ENCODE measurements around the gene STK32B. TPM values are rescaled to one million over a fixed set of nuclear protein-coding genes. Genes with fewer than 3 reads are reported as not detected.

STK32B gene
- total and polyA plus RNA-seq, 2 donors (not counting 3 experiments of a cell fraction or from before 2014, with no cell fraction given) = 5.6 to 7.8 TPM

DNA sequence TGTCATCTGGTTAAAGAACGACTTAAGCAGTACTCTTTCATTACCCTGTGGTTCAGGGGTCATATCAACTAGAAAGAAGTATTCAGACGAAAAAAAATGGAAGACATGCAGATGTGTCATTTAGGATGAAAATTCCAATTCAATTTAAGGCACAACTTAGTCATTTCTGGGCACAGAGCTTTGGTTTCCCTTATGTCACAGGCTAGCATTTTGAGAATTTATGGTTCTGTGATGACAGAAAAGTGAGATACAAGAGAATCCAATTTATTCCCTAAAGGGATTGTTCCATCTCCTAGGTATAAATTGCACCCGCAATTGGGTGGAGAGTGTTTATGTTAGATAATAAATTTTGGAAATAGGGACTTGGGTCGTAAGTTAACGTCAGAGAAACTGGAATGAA, 306.6 kb downstream of the STK32B start:
- no TSS peak for BruUV-seq (replicated peaks)
- no peak for TF ChIP-seq FOS (IDR thresholded peaks at IDR 0.05; ENCODE audit: borderline replicate concordance, insufficient read depth, low read length)
- no peak for TF ChIP-seq GATA2 (IDR thresholded peaks at IDR 0.05; ENCODE audit: insufficient read depth, insufficient read length, low read depth, low read length)
- TF ChIP-seq POLR2A (IDR thresholded peaks at IDR 0.05; ENCODE audit: low read depth, low read length) = no peak
- TF ChIP-seq MAX (IDR thresholded peaks at IDR 0.05; ENCODE audit: insufficient read depth, insufficient read length) = no peak
- no peak for TF ChIP-seq JUN (IDR thresholded peaks at IDR 0.05; ENCODE audit: borderline replicate concordance, insufficient read depth, insufficient read length, low read depth)
- TF ChIP-seq POLR2AphosphoS5 (IDR thresholded peaks at IDR 0.05; ENCODE audit: insufficient read depth, low read depth, low read length) = no peak
- no peak for TF ChIP-seq MYC (IDR thresholded peaks at IDR 0.05; ENCODE audit: low read depth, low read length)
- no peak for TF ChIP-seq CTCF (IDR thresholded peaks at IDR 0.05; ENCODE audit: extremely low read depth in 1 of 2, insufficient read depth in 1 of 2, low read depth in 1 of 2, low read length in 2 of 2)
- no peak for TF ChIP-seq EZH2 (IDR thresholded peaks at IDR 0.05; ENCODE audit: borderline replicate concordance, low read depth, low read length, severe bottlenecking)
- Histone ChIP-seq H3K9me3 (replicated peaks; ENCODE audit: control insufficient read depth, insufficient read depth, low read length) (no peaks in the 10 kb centered on the region), H3K9ac (replicated peaks; ENCODE audit: extremely low read depth, insufficient read depth, low read length) (no peak overlapping the region), H3K4me3 (replicated peaks in 1 of 3; ENCODE audit: insufficient read depth in 1 of 3, low read depth in 1 of 3, low read length in 3 of 3) (no peak overlapping the region), H2AFZ (ENCODE audit: low read depth, low read length) (no peak overlapping the region), H4K20me1 (replicated peaks; ENCODE audit: control insufficient read depth, extremely low read depth, insufficient read depth, low read length) (no peaks in the 10 kb centered on the region), H3K27ac (ENCODE audit: insufficient read depth, low read depth, low read length) (no peak overlapping the region), H3K79me2 (ENCODE audit: control insufficient read depth, insufficient read depth, low read length) (no peaks in the 10 kb centered on the region), H3K36me3 (ENCODE audit: control insufficient read depth in 2 of 2, extremely low read depth in 1 of 2, insufficient read depth in 2 of 2, low read length in 2 of 2) (no peaks in the 10 kb centered on the region), H3K9me1 (replicated peaks; ENCODE audit: control insufficient read depth, extremely low read depth, insufficient read depth, low read length) (no peaks in the 10 kb centered on the region), H3K4me2 (ENCODE audit: insufficient read depth, low read length) (no peak overlapping the region), H3K27me3 (ENCODE audit: control insufficient read depth in 2 of 2, insufficient read depth in 2 of 2, low read length in 2 of 2) (no peaks in the 10 kb centered on the region), H3K4me1 (ENCODE audit: control insufficient read depth, extremely low read depth, insufficient read depth, low read length) (no peaks in the 10 kb centered on the region)
- intact Hi-C loops (cut with micrococcal nuclease) (no loop called here), dilution Hi-C loops (cut with MboI; ENCODE audit: extremely low pct_ligation_motif_present, low sequenced_read_pairs) (no loop called here)
- ChIA-PET CTCF (no interaction called here), POLR2A (no interaction called here)
- no peak for DNase-seq (ENCODE audit: low read depth, low spot score)
- FAIRE-seq = no peak

Measured in endothelial cell of umbilical vein (primary cell).